Activated gamma-delta T cell treated with anti-CD3 and anti-CD28 coated beads, Interleukin-2, amount 50 U/mL, for 16 hours (primary cell): Measurements from ENCODE around the gene RAP1A.
"Not testable (repeated sequence)": the region's sequence is repeated elsewhere in the genome, so short reads cannot be mapped to it uniquely, and the experiment has no call there.

Experiments
- DNase-seq: peaks from one replicate; pipeline ENCODE4 v3.0.0-alpha.2; 2020; ENCODE audit warnings: low read depth

Gene RAP1A

GRCh38 chr1:111669268-111669667 lies 49.7 kb downstream of the RAP1A start:
- DNase-seq = no peak

GRCh38 chr1:111671852-111672251 lies 52.3 kb downstream of the RAP1A start:
- no peak for DNase-seq

- DNase-seq = no peak
These were observed 52.7 kb downstream of the RAP1A start for GRCh38 chr1:111672331-111672730.

- DNase-seq = no peak
These were observed 58.0 kb downstream of the RAP1A start for GRCh38 chr1:111677604-111678003.

GRCh38 chr1:111679541-111679940 lies 60.0 kb downstream of the RAP1A start:
- DNase-seq = no peak

- DNase-seq = not testable (repeated sequence)
These were observed 60.7 kb downstream of the RAP1A start for GRCh38 chr1:111680212-111680800.

GRCh38 chr1:111685293-111686153 lies 65.9 kb downstream of the RAP1A start:
- not testable (repeated sequence) for DNase-seq

- DNase-seq = no peak
These were observed 70.7 kb downstream of the RAP1A start for GRCh38 chr1:111690306-111690617.

- DNase-seq = no peak
These were observed 72.3 kb downstream of the RAP1A start for GRCh38 chr1:111691886-111692285.

GRCh38 chr1:111695801-111696200 lies 76.2 kb downstream of the RAP1A start:
- DNase-seq = no peak

GRCh38 chr1:111696330-111696729 lies 76.7 kb downstream of the RAP1A start:
- DNase-seq = no peak

- DNase-seq = no peak
These were observed 79.7 kb downstream of the RAP1A start for GRCh38 chr1:111699268-111699667.

GRCh38 chr1:111702504-111703050 lies 83.0 kb downstream of the RAP1A start:
- DNase-seq = no peak

GRCh38 chr1:111704240-111704639 lies 84.7 kb downstream of the RAP1A start:
- no peak for DNase-seq

GRCh38 chr1:111704776-111705175 lies 85.2 kb downstream of the RAP1A start:
- no peak for DNase-seq

GRCh38 chr1:111705841-111706240 lies 86.3 kb downstream of the RAP1A start:
- DNase-seq = no peak

- no peak for DNase-seq
These were observed 87.3 kb downstream of the RAP1A start for GRCh38 chr1:111706921-111707320.

GRCh38 chr1:111707906-111708305 lies 88.3 kb downstream of the RAP1A start:
- no peak for DNase-seq

GRCh38 chr1:111709986-111710385 lies 90.4 kb downstream of the RAP1A start:
- no peak for DNase-seq

GRCh38 chr1:111716333-111716732 lies 96.7 kb downstream of the RAP1A start:
- no peak for DNase-seq

- DNase-seq = no peak
These were observed 97.9 kb downstream of the RAP1A start for GRCh38 chr1:111717450-111717849.

GRCh38 chr1:111719135-111719534 lies 99.5 kb downstream of the RAP1A start:
- no peak for DNase-seq

GRCh38 chr1:111719674-111720132 lies 100.1 kb downstream of the RAP1A start:
- DNase-seq = no peak
